SU-DHL-6 (cell line): ENCODE data around the gene SERPINB2.

Source experiments
- H2AFZ ChIP-seq: fragments of 200-600 bp; sonication (generic); 2 replicates; pipeline ENCODE4 v1.6.1; 2014; ENCODE audit warnings: low read depth, mild to moderate bottlenecking, moderate library complexity, mixed read lengths, antibody characterized with exemption, low read length; ENCODE audit not compliant: severe bottlenecking
- H3F3A ChIP-seq: fragments of 200-600 bp; shearing (Covaris generic); 2 replicates; pipeline ENCODE4 v1.6.0; 2016; ENCODE audit warnings: antibody characterized with exemption, mild to moderate bottlenecking; ENCODE audit not compliant: insufficient read depth
- H3K27ac ChIP-seq: fragments of 200-600 bp; sonication (generic); 2 replicates; pipeline ENCODE4 v1.5.1; 2016; ENCODE audit warnings: low read depth, mild to moderate bottlenecking, low read length, moderate library complexity, mixed read lengths
- H3K27me3 ChIP-seq: fragments of 200-600 bp; sonication (generic), shearing (Covaris generic); 2 replicates; pipeline ENCODE4 v1.6.0; 2014; ENCODE audit warnings: mild to moderate bottlenecking, low read length
- H3K36me3 ChIP-seq: fragments of 200-600 bp; sonication (generic); 2 replicates; pipeline ENCODE4 v1.6.1; 2014; ENCODE audit warnings: mild to moderate bottlenecking, low read length, mixed read lengths
- H3K4me2 ChIP-seq: fragments of 300-600, 200-600 bp; shearing (Covaris generic), sonication (generic); 2 replicates; pipeline ENCODE4 v1.6.0; 2014; ENCODE audit warnings: low read length, low read depth, mild to moderate bottlenecking; ENCODE audit not compliant: poor library complexity, severe bottlenecking
- H3K4me3 ChIP-seq: fragments of 200-600 bp; sonication (generic); 2 replicates; pipeline ENCODE4 v1.5.1; 2014; ENCODE audit warnings: antibody characterized with exemption, low read length, mild to moderate bottlenecking, mixed read lengths; ENCODE audit not compliant: insufficient read depth, poor library complexity, severe bottlenecking
- H3K79me2 ChIP-seq: fragments of 200-600 bp; sonication (generic); 2 replicates; pipeline ENCODE4 v1.6.1; 2014; ENCODE audit warnings: mild to moderate bottlenecking, low read length, moderate library complexity; ENCODE audit not compliant: insufficient read depth
- H3K9ac ChIP-seq: fragments of 200-600 bp; sonication (generic); 2 replicates; pipeline ENCODE4 v1.7.0; 2014; ENCODE audit warnings: mild to moderate bottlenecking, low read length
- H3K9me2 ChIP-seq: fragments of 200-600 bp; sonication (generic); replicated peaks from 2 replicates; pipeline ENCODE4 v1.6.1; 2014; ENCODE audit warnings: low read length; ENCODE audit not compliant: insufficient read depth
- H3K9me3 ChIP-seq: fragments of 200-600 bp; sonication (generic); 2 replicates; pipeline ENCODE4 v1.6.1; 2014; ENCODE audit warnings: low read length, mixed read lengths; ENCODE audit not compliant: insufficient read depth
- H4K20me1 ChIP-seq: fragments of 200-600 bp; sonication (generic); 2 replicates; pipeline ENCODE4 v1.6.1; 2014; ENCODE audit warnings: low read depth, mild to moderate bottlenecking, antibody characterized with exemption, low read length, moderate library complexity, mixed read lengths
- CTCF ChIP-seq: fragments of 200-600 bp; sonication (generic); IDR thresholded peaks from one replicate; pipeline ENCODE4 v1.5.1; 2017; ENCODE audit warnings: antibody characterized with exemption, mild to moderate bottlenecking, low read length, moderate library complexity; ENCODE audit not compliant: insufficient read depth, poor library complexity, severe bottlenecking
- EZH2phosphoT487 ChIP-seq: fragments of 200-600 bp; sonication (generic), shearing (Covaris generic); conservative IDR thresholded peaks from 2 replicates; pipeline ENCODE4 v1.6.1; 2018; ENCODE audit warnings: mild to moderate bottlenecking, antibody characterized with exemption, low read length, moderate library complexity, mixed read lengths

The SERPINB2 gene

GRCh38 chr18:63947051-63947790 lies 59.7 kb downstream of the SERPINB2 start:
- Histone ChIP-seq H4K20me1 (no peaks in the 10 kb centered on the region), H3K27ac (no peak overlapping the region), H3K9me2 (no peaks in the 10 kb centered on the region), H3K9ac (no peak overlapping the region), H3K36me3 (no peaks in the 10 kb centered on the region), H3F3A (no peaks in the 10 kb centered on the region), H2AFZ (no peak overlapping the region), H3K9me3 (no peaks in the 10 kb centered on the region), H3K4me3 (no peak overlapping the region), H3K79me2 (no peaks in the 10 kb centered on the region), H3K4me2 (no peak overlapping the region), H3K27me3 (no peaks in the 10 kb centered on the region)
- TF ChIP-seq CTCF (no peak), EZH2phosphoT487 (no peak)

- no peaks in the 10 kb centered on the region for H3F3A ChIP-seq
- no peaks in the 10 kb centered on the region for H3K9me3 ChIP-seq
- H3K79me2 ChIP-seq, result no peaks in the 10 kb centered on the region
- H3K9ac ChIP-seq, result no peak within 1 kb of the TSS
- no peak for TF ChIP-seq EZH2phosphoT487
- TF ChIP-seq CTCF, result no peak
- H3K9me2 ChIP-seq, result no peaks in the 10 kb centered on the region
- no peak within 1 kb of the TSS for H3K4me3 ChIP-seq
- H2AFZ ChIP-seq, result no peak within 1 kb of the TSS
- no peaks in the 10 kb centered on the region for H3K27me3 ChIP-seq
- H3K27ac ChIP-seq, result no peak within 1 kb of the TSS
- no peaks in the 10 kb centered on the region for H4K20me1 ChIP-seq
- no peak within 1 kb of the TSS for H3K4me2 ChIP-seq
- no peaks in the 10 kb centered on the region for H3K36me3 ChIP-seq
Measured at GRCh38 chr18:63949068-63949737, 61.7 kb downstream of the SERPINB2 start, which contains the start of gene HMSD. HMSD (plus strand) TSS chr18:63949301; CDS start chr18:63953456, 4,155 bp downstream.

GRCh38 chr18:63951302-63951705 lies 63.8 kb downstream of the SERPINB2 start:
- Histone ChIP-seq H3F3A (no peaks in the 10 kb centered on the region), H3K79me2 (no peaks in the 10 kb centered on the region), H2AFZ (no peak overlapping the region), H3K9me3 (no peaks in the 10 kb centered on the region), H4K20me1 (no peaks in the 10 kb centered on the region), H3K27ac (no peak overlapping the region), H3K4me2 (no peak overlapping the region), H3K36me3 (no peaks in the 10 kb centered on the region), H3K9ac (no peak overlapping the region), H3K9me2 (no peaks in the 10 kb centered on the region), H3K4me3 (no peak overlapping the region), H3K27me3 (no peaks in the 10 kb centered on the region)
- TF ChIP-seq CTCF (no peak), EZH2phosphoT487 (no peak)
